ENCODE measurements around the gene HEPN1. TPM values are rescaled to one million over a fixed set of nuclear protein-coding genes. Genes with fewer than 3 reads are reported as not detected.

The HEPN1 gene
- polyA plus RNA-seq, 2 of the 4 experiments (the other 2 are of a cell fraction): not detected

Other genes with a start within 250 kb of the HEPN1 start
- 23.2 and 28.5 TPM in 2 replicates for gene SIAE, start 245.5 kb upstream of the HEPN1 start, polyA plus RNA-seq (2011; rRNA removed)
- gene SIAE, start 245.5 kb upstream of the HEPN1 start, polyA plus RNA-seq (2017; fragmentation: RNase III; extraction: RNeasy Plus Mini Kit Qiagen cat#74134 plus additional on column Dnase treatment): 10.3 to 12.6 TPM (median 10.4 TPM) in 3 replicates
- gene SPA17, start 245.3 kb upstream of the HEPN1 start, polyA plus RNA-seq (2011; rRNA removed): 15.8 and 23.8 TPM in 2 replicates
- 27.1 to 36.6 TPM (median 27.3 TPM) in 3 replicates for gene SPA17, start 245.3 kb upstream of the HEPN1 start, polyA plus RNA-seq (2017; fragmentation: RNase III; extraction: RNeasy Plus Mini Kit Qiagen cat#74134 plus additional on column Dnase treatment)
- gene NRGN, start 179.3 kb upstream of the HEPN1 start, polyA plus RNA-seq (2011; rRNA removed): 1.2 and 1.6 TPM in 2 replicates
- 3.3 to 3.5 TPM (median 3.4 TPM) in 3 replicates for gene NRGN, start 179.3 kb upstream of the HEPN1 start, polyA plus RNA-seq (2017; fragmentation: RNase III; extraction: RNeasy Plus Mini Kit Qiagen cat#74134 plus additional on column Dnase treatment)
- gene VSIG2, start 167.0 kb upstream of the HEPN1 start, polyA plus RNA-seq (2011; rRNA removed): not detected in 2 replicates
- gene VSIG2, start 167.0 kb upstream of the HEPN1 start, polyA plus RNA-seq (2017; fragmentation: RNase III; extraction: RNeasy Plus Mini Kit Qiagen cat#74134 plus additional on column Dnase treatment): not detected in 3 replicates
- 11.7 and 14.5 TPM in 2 replicates for gene ESAM, start 157.0 kb upstream of the HEPN1 start, polyA plus RNA-seq (2011; rRNA removed)
- gene ESAM, start 157.0 kb upstream of the HEPN1 start, polyA plus RNA-seq (2017; fragmentation: RNase III; extraction: RNeasy Plus Mini Kit Qiagen cat#74134 plus additional on column Dnase treatment): 6.2 to 9.1 TPM (median 6.8 TPM) in 3 replicates
- 6.4 TPM in 2 replicates for gene MSANTD2, start 118.8 kb upstream of the HEPN1 start, polyA plus RNA-seq (2011; rRNA removed)
- 5.4 to 5.8 TPM (median 5.6 TPM) in 3 replicates for gene MSANTD2, start 118.8 kb upstream of the HEPN1 start, polyA plus RNA-seq (2017; fragmentation: RNase III; extraction: RNeasy Plus Mini Kit Qiagen cat#74134 plus additional on column Dnase treatment)
- 2.1 and 3.0 TPM in 2 replicates for gene ROBO3, start 53.8 kb upstream of the HEPN1 start, polyA plus RNA-seq (2011; rRNA removed)
- gene ROBO3, start 53.8 kb upstream of the HEPN1 start, polyA plus RNA-seq (2017; fragmentation: RNase III; extraction: RNeasy Plus Mini Kit Qiagen cat#74134 plus additional on column Dnase treatment): 2.6 to 2.8 TPM (median 2.8 TPM) in 3 replicates
- not detected in 2 replicates for gene ROBO4, start 21.4 kb upstream of the HEPN1 start, polyA plus RNA-seq (2011; rRNA removed)
- gene ROBO4, start 21.4 kb upstream of the HEPN1 start, polyA plus RNA-seq (2017; fragmentation: RNase III; extraction: RNeasy Plus Mini Kit Qiagen cat#74134 plus additional on column Dnase treatment): not detected in 3 replicates
- gene HEPACAM, start 16.8 kb downstream of the HEPN1 start, polyA plus RNA-seq (2011; rRNA removed): not detected in 2 replicates
- not detected in 3 replicates for gene HEPACAM, start 16.8 kb downstream of the HEPN1 start, polyA plus RNA-seq (2017; fragmentation: RNase III; extraction: RNeasy Plus Mini Kit Qiagen cat#74134 plus additional on column Dnase treatment)
- 1.1 and 1.3 TPM in 2 replicates for gene CCDC15, start 35.0 kb downstream of the HEPN1 start, polyA plus RNA-seq (2011; rRNA removed)
- gene CCDC15, start 35.0 kb downstream of the HEPN1 start, polyA plus RNA-seq (2017; fragmentation: RNase III; extraction: RNeasy Plus Mini Kit Qiagen cat#74134 plus additional on column Dnase treatment): 0.50 to 0.90 TPM (median 0.58 TPM) in 3 replicates
- gene SLC37A2, start 144.1 kb downstream of the HEPN1 start, polyA plus RNA-seq (2011; rRNA removed): 0.13 and 0.20 TPM in 2 replicates
- 0.07 to 0.14 TPM (median 0.08 TPM) in 3 replicates for gene SLC37A2, start 144.1 kb downstream of the HEPN1 start, polyA plus RNA-seq (2017; fragmentation: RNase III; extraction: RNeasy Plus Mini Kit Qiagen cat#74134 plus additional on column Dnase treatment)
- 31.3 and 34.6 TPM in 2 replicates for gene TMEM218, start 192.4 kb downstream of the HEPN1 start, polyA plus RNA-seq (2011; rRNA removed)
- 27.5 to 31.4 TPM (median 29.1 TPM) in 3 replicates for gene TMEM218, start 192.4 kb downstream of the HEPN1 start, polyA plus RNA-seq (2017; fragmentation: RNase III; extraction: RNeasy Plus Mini Kit Qiagen cat#74134 plus additional on column Dnase treatment)
- gene PKNOX2, start 245.5 kb downstream of the HEPN1 start, polyA plus RNA-seq (2011; rRNA removed): not detected in 2 replicates
- gene PKNOX2, start 245.5 kb downstream of the HEPN1 start, polyA plus RNA-seq (2017; fragmentation: RNase III; extraction: RNeasy Plus Mini Kit Qiagen cat#74134 plus additional on column Dnase treatment): not detected in 3 replicates